PC-3 (cell line): ENCODE results near the gene MAST2. TPM values are rescaled to one million over a fixed set of nuclear protein-coding genes. Genes with fewer than 3 reads are reported as not detected.

Experiments
- ATAC-seq: fragments of 200-7000 bp; cut with Tn5 transposase; 2 replicates; pipeline ENCODE4 v1.9.1; 2020; ENCODE audit warnings: mild to moderate bottlenecking, moderate library complexity
- BruUV-seq: library from RNA; stranded (reverse); fragments of 400-500 nt; replicated peaks from 2 replicates; lab custom pipeline; 2021; lab: Mats Ljungman, UMichigan
- CTCF ChIA-PET: fragments of 300-600 bp; sonication (Branson Sonifier 250); formaldehyde crosslinking; loops from one replicate; lab custom pipeline; 2022; ENCODE audit warnings: antibody characterized with exemption; lab: Charles Lee
- POLR2A ChIA-PET: fragments of 300-600 bp; sonication (Branson Sonifier 250); formaldehyde crosslinking; loops from one replicate; lab custom pipeline; 2022; ENCODE audit warnings: antibody characterized with exemption; ENCODE audit not compliant: unreplicated experiment; lab: Charles Lee
- DNase-seq: peaks from one replicate; pipeline ENCODE4 v3.0.0-alpha.2; 2015
- H2AFZ ChIP-seq: fragments of 300-600 bp; sonication (generic); 2 replicates; pipeline ENCODE4 v1.6.0; 2016; ENCODE audit warnings: antibody characterized with exemption, low read length
- H3F3A ChIP-seq: fragments of 300-600 bp; sonication (generic); one replicate; pipeline ENCODE4 v1.6.0; 2017; ENCODE audit warnings: antibody characterized with exemption, low read length, control low read depth, mild to moderate bottlenecking; ENCODE audit not compliant: unreplicated experiment
- H3K27ac ChIP-seq: fragments of 300-600 bp; sonication (generic); 2 replicates; pipeline ENCODE4 v1.5.1; 2016; ENCODE audit warnings: mild to moderate bottlenecking, low read length
- H3K27me3 ChIP-seq: fragments of 300-600 bp; sonication (generic); 2 replicates; pipeline ENCODE4 v1.6.1; 2016; ENCODE audit warnings: low read length, mixed read lengths
- H3K36me3 ChIP-seq: fragments of 300-600 bp; sonication (generic); 2 replicates; pipeline ENCODE4 v1.6.1; 2016; ENCODE audit warnings: low read depth, mixed run types, low read length, mixed read lengths
- H3K4me1 ChIP-seq: fragments of 300-600 bp; sonication (generic); 2 replicates; pipeline ENCODE4 v1.5.1; 2016; ENCODE audit warnings: low read length; ENCODE audit not compliant: insufficient read depth
- H3K4me2 ChIP-seq: fragments of 300-600 bp; sonication (generic); 2 replicates; pipeline ENCODE4 v1.6.0; 2016; ENCODE audit warnings: low read length
- H3K4me3 ChIP-seq: fragments of 300-600 bp; sonication (generic); 2 replicates; pipeline ENCODE4 v1.5.1; 2016; ENCODE audit warnings: mild to moderate bottlenecking, low read length, mixed read lengths
- H3K79me2 ChIP-seq: fragments of 300-600 bp; sonication (generic); 2 replicates; pipeline ENCODE4 v1.6.1; 2017; ENCODE audit warnings: low read length, mixed read lengths
- H3K9ac ChIP-seq: fragments of 300-600 bp; sonication (generic); 2 replicates; pipeline ENCODE4 v1.6.0; 2016; ENCODE audit warnings: mild to moderate bottlenecking, low read length
- H3K9me2 ChIP-seq: fragments of 300-600 bp; sonication (generic); replicated peaks from 2 replicates; pipeline ENCODE4 v1.6.1; 2016; ENCODE audit warnings: mixed run types, low read length, mixed read lengths
- H3K9me3 ChIP-seq: fragments of 300-600 bp; sonication (generic); 2 replicates; pipeline ENCODE4 v1.6.1; 2016; ENCODE audit warnings: low read length, mixed read lengths
- H4K20me1 ChIP-seq: fragments of 300-600 bp; sonication (generic); 2 replicates; pipeline ENCODE4 v1.6.1; 2016; ENCODE audit warnings: low read length, mixed read lengths
- EZH2 ChIP-seq: fragments of 300-600 bp; sonication (generic); IDR thresholded peaks from one replicate; pipeline ENCODE4 v1.6.1; 2017; ENCODE audit warnings: antibody characterized with exemption, mild to moderate bottlenecking, low read length; ENCODE audit not compliant: unreplicated experiment
- EZH2phosphoT487 ChIP-seq: fragments of 300-600 bp; sonication (generic); IDR thresholded peaks from 2 replicates; pipeline ENCODE4 v1.6.1; 2018; ENCODE audit warnings: mild to moderate bottlenecking, antibody characterized with exemption, low read length, borderline replicate concordance
- intact Hi-C: fragments of 100-400 bp; cut with micrococcal nuclease; formaldehyde crosslinking; loops from 2 replicates; pipeline ENCODE4 v1.9.0; 2023
- total RNA-seq: library from RNA; depleted of rRNA; stranded (reverse); fragments of >200 nt; gene quantifications from 2 replicates; pipeline ENCODE4 v1.2.3, GENCODE V29; 2014
- TF ChIP-seq, protein P1 (sequence below): fragments of 300-600 bp; sonication (generic); conservative IDR thresholded peaks from 2 replicates; pipeline ENCODE4 v1.5.1; 2017; ENCODE audit warnings: antibody characterized with exemption, low read depth, mild to moderate bottlenecking, low read length

The MAST2 gene
- total RNA-seq, 1 experiment from 2014 or later: 29.3 TPM

DNA sequence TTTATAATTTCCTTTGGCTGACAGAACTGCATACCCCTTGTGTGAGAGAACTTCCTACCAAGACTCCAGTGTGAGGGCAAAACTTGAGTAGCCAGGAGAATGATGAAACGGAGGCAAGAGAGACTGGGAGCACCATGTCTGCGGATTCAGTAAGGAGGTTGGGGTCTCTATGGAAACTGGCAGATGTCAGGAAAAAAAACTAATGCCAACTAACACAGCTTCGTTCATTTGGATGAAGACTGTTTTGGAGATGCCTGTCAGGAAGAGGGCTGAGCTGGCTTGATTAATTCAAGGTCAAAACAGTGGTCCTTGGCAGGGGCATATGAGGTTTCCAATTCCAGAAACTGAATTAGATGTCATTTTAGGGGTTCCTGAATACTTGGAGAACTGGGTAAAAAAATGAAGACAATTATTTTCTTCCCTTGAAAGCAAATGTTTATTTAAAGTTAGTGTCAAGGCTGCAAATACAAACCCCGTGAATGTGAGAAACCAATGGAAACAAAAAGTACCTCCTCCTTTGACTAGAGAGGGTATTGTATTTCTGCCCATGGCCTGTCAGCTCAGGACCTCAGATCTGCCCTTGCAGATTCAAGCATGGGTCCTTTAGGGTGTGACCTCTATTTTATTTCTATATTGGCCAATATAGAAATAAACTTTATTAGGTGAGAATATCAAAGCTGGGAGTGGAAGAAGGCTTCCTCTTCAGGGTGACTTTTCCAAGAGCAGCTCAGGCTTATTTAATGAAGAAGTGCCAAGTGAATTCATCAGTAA lies 110.5 kb downstream of the MAST2 start:
- Histone ChIP-seq H3F3A (no peaks in the 10 kb centered on the region), H4K20me1 (no peaks in the 10 kb centered on the region), H2AFZ (no peak overlapping the region), H3K27me3 (no peaks in the 10 kb centered on the region), H3K9me3 (no peaks in the 10 kb centered on the region), H3K27ac (no peak overlapping the region), H3K4me1 (no peaks in the 10 kb centered on the region), H3K9me2 (no peaks in the 10 kb centered on the region), H3K9ac (no peak overlapping the region), H3K36me3 (no peaks in the 10 kb centered on the region), H3K79me2 (no peaks in the 10 kb centered on the region), H3K4me2 (no peak overlapping the region), H3K4me3 (no peak overlapping the region)
- ATAC-seq (no peak), DNase-seq (no peak)
- POLR2A ChIA-PET: no interaction called here
- intact Hi-C loops: no loop called here
- CTCF ChIA-PET: no interaction called here
- no TSS peak for BruUV-seq
- no peak for TF ChIP-seq EZH2
- TF ChIP-seq, protein P1, sequence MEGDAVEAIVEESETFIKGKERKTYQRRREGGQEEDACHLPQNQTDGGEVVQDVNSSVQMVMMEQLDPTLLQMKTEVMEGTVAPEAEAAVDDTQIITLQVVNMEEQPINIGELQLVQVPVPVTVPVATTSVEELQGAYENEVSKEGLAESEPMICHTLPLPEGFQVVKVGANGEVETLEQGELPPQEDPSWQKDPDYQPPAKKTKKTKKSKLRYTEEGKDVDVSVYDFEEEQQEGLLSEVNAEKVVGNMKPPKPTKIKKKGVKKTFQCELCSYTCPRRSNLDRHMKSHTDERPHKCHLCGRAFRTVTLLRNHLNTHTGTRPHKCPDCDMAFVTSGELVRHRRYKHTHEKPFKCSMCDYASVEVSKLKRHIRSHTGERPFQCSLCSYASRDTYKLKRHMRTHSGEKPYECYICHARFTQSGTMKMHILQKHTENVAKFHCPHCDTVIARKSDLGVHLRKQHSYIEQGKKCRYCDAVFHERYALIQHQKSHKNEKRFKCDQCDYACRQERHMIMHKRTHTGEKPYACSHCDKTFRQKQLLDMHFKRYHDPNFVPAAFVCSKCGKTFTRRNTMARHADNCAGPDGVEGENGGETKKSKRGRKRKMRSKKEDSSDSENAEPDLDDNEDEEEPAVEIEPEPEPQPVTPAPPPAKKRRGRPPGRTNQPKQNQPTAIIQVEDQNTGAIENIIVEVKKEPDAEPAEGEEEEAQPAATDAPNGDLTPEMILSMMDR: no peak
- no peak for TF ChIP-seq EZH2phosphoT487

DNA sequence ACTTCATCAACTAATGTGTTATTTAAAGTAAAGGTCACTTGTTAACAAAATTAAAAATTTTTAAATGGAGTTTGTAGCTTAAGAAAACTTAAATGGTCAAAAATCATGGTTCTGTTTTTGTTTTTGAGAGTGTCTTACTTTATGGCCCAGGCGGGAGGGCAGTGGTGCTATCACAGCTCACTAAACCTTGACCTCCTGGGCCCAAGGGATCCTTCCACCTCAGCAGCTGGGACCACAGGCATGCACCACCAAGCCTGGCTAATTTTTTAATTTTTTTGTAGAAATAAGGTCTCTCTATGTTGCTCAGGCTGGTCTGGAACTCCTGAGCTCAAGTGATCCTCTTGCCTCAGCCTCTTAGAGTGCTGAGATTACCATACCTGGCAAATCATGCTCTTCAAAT lies 111.4 kb downstream of the MAST2 start:
- intact Hi-C loops: no loop called here
- Histone ChIP-seq H3F3A (no peaks in the 10 kb centered on the region), H3K9me3 (no peaks in the 10 kb centered on the region), H3K79me2 (no peaks in the 10 kb centered on the region), H3K27ac (no peak overlapping the region), H2AFZ (no peak overlapping the region), H3K9me2 (no peaks in the 10 kb centered on the region), H3K36me3 (no peaks in the 10 kb centered on the region), H3K4me3 (no peak overlapping the region), H3K27me3 (no peaks in the 10 kb centered on the region), H3K4me2 (no peak overlapping the region), H3K4me1 (no peaks in the 10 kb centered on the region), H3K9ac (no peak overlapping the region), H4K20me1 (no peaks in the 10 kb centered on the region)
- CTCF ChIA-PET: no interaction called here
- POLR2A ChIA-PET: no interaction called here
- ATAC-seq (no peak), DNase-seq (no peak)
- TF ChIP-seq EZH2phosphoT487 (no peak), EZH2 (no peak)
- TF ChIP-seq, protein P1: no peak
- no TSS peak for BruUV-seq

DNA sequence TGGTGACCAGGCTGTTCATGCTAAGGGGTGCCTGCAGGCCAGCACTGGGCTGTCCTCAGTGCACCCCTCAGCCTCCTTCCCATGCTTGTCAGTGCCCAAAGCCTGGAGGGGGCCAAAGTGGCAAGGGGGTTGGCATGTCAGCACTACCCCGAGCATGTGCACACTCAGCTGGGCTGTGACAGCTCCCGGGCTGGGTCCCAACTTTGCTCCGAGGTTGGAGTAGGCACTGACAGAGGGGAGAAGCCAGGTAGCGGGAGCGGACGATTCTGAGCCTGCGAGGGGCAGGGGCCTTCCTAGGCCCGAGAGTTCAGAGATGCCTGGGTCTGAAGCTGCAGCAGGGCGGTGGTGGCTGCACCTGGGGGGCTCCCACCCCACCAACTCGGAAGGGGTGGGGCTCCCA lies 119.0 kb downstream of the MAST2 start:
- H3K79me2 ChIP-seq: no peaks in the 10 kb centered on the region
- no peak overlapping the region for H3K4me2 ChIP-seq
- no peaks in the 10 kb centered on the region for H3K4me1 ChIP-seq
- H3K27ac ChIP-seq: no peak overlapping the region
- H2AFZ ChIP-seq: no peak overlapping the region
- intact Hi-C loops: no loop called here
- H3K9ac ChIP-seq: no peak overlapping the region
- TF ChIP-seq EZH2 (no peak), EZH2phosphoT487 (no peak)
- TF ChIP-seq, protein P1: no peak
- ATAC-seq (no peak), DNase-seq (no peak)
- H3K9me3 ChIP-seq: no peaks in the 10 kb centered on the region
- BruUV-seq: no TSS peak
- ChIA-PET CTCF (no interaction called here), POLR2A (no interaction called here)
- no peaks in the 10 kb centered on the region for H3K36me3 ChIP-seq
- no peak overlapping the region for H3K4me3 ChIP-seq
- H3K9me2 ChIP-seq: no peaks in the 10 kb centered on the region
- H3K27me3 ChIP-seq: no peaks in the 10 kb centered on the region
- H3F3A ChIP-seq: no peaks in the 10 kb centered on the region
- H4K20me1 ChIP-seq: no peaks in the 10 kb centered on the region
